Liver (tissue), 3 donors: ENCODE data around the gene PIGT.

Experiments
- CTCF ChIP-seq: fragments of 150-350 bp; IDR thresholded peaks from 2 replicates; pipeline ENCODE4 v1.5.1; 2017; ENCODE audit warnings: improper control_type of control experiment, low read depth, low read length; ENCODE audit not compliant: missing input control
- FOXA1 ChIP-seq: IDR thresholded peaks from 2 replicates; pipeline ENCODE4 v1.6.1; 2016; ENCODE audit warnings: antibody characterized with exemption
- JUND ChIP-seq, 2 donors: IDR thresholded peaks; 2 replicates each; pipeline ENCODE4 v1.6.1; 2016; ENCODE audit warnings: antibody characterized with exemption in 2 of 2
- MAX ChIP-seq: IDR thresholded peaks from 2 replicates; pipeline ENCODE4 v1.6.1; 2016; ENCODE audit warnings: antibody characterized with exemption
- RAD21 ChIP-seq, 2 donors: IDR thresholded peaks; 2 replicates each; pipeline ENCODE4 v1.6.1; 2016; ENCODE audit warnings: antibody characterized with exemption in 2 of 2, mild to moderate bottlenecking in 2 of 2
- RXRA ChIP-seq, 2 donors: IDR thresholded peaks; 2 replicates each; pipeline ENCODE4 v1.6.1; 2017 to 2018; ENCODE audit warnings: antibody characterized with exemption in 2 of 2, mild to moderate bottlenecking in 1 of 2
- SP1 ChIP-seq: IDR thresholded peaks from 2 replicates; pipeline ENCODE4 v1.6.1; 2018; ENCODE audit warnings: antibody characterized with exemption, mild to moderate bottlenecking
- TAF1 ChIP-seq: conservative IDR thresholded peaks from 2 replicates; pipeline ENCODE4 v1.6.1; 2016; ENCODE audit warnings: antibody characterized with exemption, mild to moderate bottlenecking
- TF ChIP-seq, protein P1 (sequence below): IDR thresholded peaks from 2 replicates; pipeline ENCODE4 v1.6.1; 2016; ENCODE audit warnings: antibody characterized with exemption, mild to moderate bottlenecking
- donor health status: healthy.
- donor health status: healthy.

DNA sequence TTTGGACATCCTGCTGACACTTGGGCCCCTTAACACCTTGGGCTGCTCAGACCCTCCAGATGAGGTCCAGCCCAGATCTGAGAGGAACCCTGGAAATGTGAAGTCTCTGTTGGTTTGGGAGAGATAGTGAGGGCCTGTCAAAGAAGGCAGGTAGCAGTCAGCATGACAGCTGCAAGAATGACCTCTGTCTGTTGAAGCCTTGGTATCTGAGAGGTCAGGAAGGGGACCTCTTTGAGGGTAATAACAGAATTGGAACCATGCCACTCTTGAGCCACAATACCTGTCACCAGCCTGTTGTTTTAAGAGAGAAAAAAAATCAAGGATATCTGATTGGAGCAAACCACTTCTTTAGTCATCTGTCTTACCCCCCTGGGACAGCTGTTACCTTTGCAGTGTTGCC lies 48.8 kb upstream of the PIGT start:
- TF ChIP-seq CTCF = no peak
- TF ChIP-seq, protein P1, sequence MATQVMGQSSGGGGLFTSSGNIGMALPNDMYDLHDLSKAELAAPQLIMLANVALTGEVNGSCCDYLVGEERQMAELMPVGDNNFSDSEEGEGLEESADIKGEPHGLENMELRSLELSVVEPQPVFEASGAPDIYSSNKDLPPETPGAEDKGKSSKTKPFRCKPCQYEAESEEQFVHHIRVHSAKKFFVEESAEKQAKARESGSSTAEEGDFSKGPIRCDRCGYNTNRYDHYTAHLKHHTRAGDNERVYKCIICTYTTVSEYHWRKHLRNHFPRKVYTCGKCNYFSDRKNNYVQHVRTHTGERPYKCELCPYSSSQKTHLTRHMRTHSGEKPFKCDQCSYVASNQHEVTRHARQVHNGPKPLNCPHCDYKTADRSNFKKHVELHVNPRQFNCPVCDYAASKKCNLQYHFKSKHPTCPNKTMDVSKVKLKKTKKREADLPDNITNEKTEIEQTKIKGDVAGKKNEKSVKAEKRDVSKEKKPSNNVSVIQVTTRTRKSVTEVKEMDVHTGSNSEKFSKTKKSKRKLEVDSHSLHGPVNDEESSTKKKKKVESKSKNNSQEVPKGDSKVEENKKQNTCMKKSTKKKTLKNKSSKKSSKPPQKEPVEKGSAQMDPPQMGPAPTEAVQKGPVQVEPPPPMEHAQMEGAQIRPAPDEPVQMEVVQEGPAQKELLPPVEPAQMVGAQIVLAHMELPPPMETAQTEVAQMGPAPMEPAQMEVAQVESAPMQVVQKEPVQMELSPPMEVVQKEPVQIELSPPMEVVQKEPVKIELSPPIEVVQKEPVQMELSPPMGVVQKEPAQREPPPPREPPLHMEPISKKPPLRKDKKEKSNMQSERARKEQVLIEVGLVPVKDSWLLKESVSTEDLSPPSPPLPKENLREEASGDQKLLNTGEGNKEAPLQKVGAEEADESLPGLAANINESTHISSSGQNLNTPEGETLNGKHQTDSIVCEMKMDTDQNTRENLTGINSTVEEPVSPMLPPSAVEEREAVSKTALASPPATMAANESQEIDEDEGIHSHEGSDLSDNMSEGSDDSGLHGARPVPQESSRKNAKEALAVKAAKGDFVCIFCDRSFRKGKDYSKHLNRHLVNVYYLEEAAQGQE = no peak
- no peak for TF ChIP-seq SP1
- TF ChIP-seq TAF1 = no peak
- TF ChIP-seq RAD21 (IDR thresholded peaks at IDR 0.05) = no peak
- TF ChIP-seq JUND (IDR thresholded peaks at IDR 0.05) = no peak
- no peak for TF ChIP-seq MAX
- no peak for TF ChIP-seq RXRA (IDR thresholded peaks at IDR 0.05)
- TF ChIP-seq FOXA1 = no peak
